Panc1 (cell line): ENCODE data around the gene PNPLA2. TPM values are rescaled to one million over a fixed set of nuclear protein-coding genes. Genes with fewer than 3 reads are reported as not detected.

Experiments
- ATAC-seq: fragments of 200-7000 bp; cut with Tn5 transposase; 2 replicates; pipeline ENCODE4 v1.9.1; 2020; ENCODE audit warnings: mild to moderate bottlenecking, moderate library complexity
- BruUV-seq: library from RNA; stranded (reverse); fragments of 400-500 nt; replicated peaks from 2 replicates; lab custom pipeline; 2021; lab: Mats Ljungman, UMichigan
- CTCF ChIA-PET: fragments of 300-600 bp; sonication (Branson Sonifier 250); formaldehyde crosslinking; loops from one replicate; lab custom pipeline; 2022; ENCODE audit warnings: antibody characterized with exemption; lab: Charles Lee
- POLR2A ChIA-PET: fragments of 300-600 bp; sonication (Branson Sonifier 250); formaldehyde crosslinking; loops from one replicate; lab custom pipeline; 2022; ENCODE audit warnings: antibody characterized with exemption; lab: Charles Lee
- DNase-seq: peaks from one replicate; pipeline ENCODE4 v3.0.0-alpha.2; 2010; ENCODE audit warnings: low read depth, low spot score
- H3K27ac ChIP-seq: 2 replicates; pipeline ENCODE4 v1.5.1; 2011; ENCODE audit warnings: mild to moderate bottlenecking, low read length, inconsistent platforms
- H3K27me3 ChIP-seq: fragments of 200-500 bp; sonication (Bioruptor generic); 2 replicates; pipeline ENCODE4 v1.6.0; 2014; ENCODE audit warnings: low read length, inconsistent platforms; ENCODE audit not compliant: control insufficient read depth, insufficient read depth
- H3K36me3 ChIP-seq: fragments of 200-500 bp; sonication (Bioruptor generic); 2 replicates; pipeline ENCODE4 v1.5.1; 2014; ENCODE audit warnings: inconsistent platforms, mild to moderate bottlenecking, low read length, moderate library complexity; ENCODE audit not compliant: control insufficient read depth, insufficient read depth
- H3K4me1 ChIP-seq: 2 replicates; pipeline ENCODE4 v1.5.1; 2011; ENCODE audit warnings: inconsistent platforms, mild to moderate bottlenecking, low read length, moderate library complexity; ENCODE audit not compliant: control insufficient read depth, insufficient read depth
- H3K4me3 ChIP-seq, 2 experiments: 2 replicates each; pipeline ENCODE4 v1.5.1; 2011 to 2012; ENCODE audit warnings: low read depth in 2 of 2, low read length in 2 of 2, mild to moderate bottlenecking in 2 of 2, inconsistent platforms in 1 of 2, moderate library complexity in 1 of 2
- H3K9me3 ChIP-seq: fragments of 200-500 bp; sonication (Bioruptor generic); 2 replicates; pipeline ENCODE4 v1.5.1; 2014; ENCODE audit warnings: low read depth, mild to moderate bottlenecking, inconsistent platforms, low read length, moderate library complexity; ENCODE audit not compliant: control insufficient read depth, insufficient read depth
- POLR2AphosphoS5 ChIP-seq: IDR thresholded peaks from 2 replicates; pipeline ENCODE4 v1.6.1; 2012; ENCODE audit warnings: mild to moderate bottlenecking, low read depth, low read length, moderate library complexity
- SIN3A ChIP-seq: IDR thresholded peaks from 2 replicates; pipeline ENCODE4 v1.6.1; 2012; ENCODE audit warnings: low read depth, mild to moderate bottlenecking, low read length, moderate library complexity, borderline replicate concordance; ENCODE audit not compliant: insufficient read depth
- TCF7L2 ChIP-seq: IDR thresholded peaks from 2 replicates; pipeline ENCODE4 v1.6.1; 2011; ENCODE audit warnings: mild to moderate bottlenecking, low read depth, low read length, inconsistent platforms
- in situ Hi-C: cut with HindIII; loops from 2 replicates; pipeline ENCODE4 v1.10.0; 2016; ENCODE audit warnings: low sequenced_read_pairs, low pct_unique_long_range_greater_than_20kb
- intact Hi-C: fragments of 100-400 bp; cut with micrococcal nuclease; formaldehyde crosslinking; loops from one replicate; pipeline ENCODE4 v1.10.0; 2022; ENCODE audit not compliant: unreplicated experiment
- total RNA-seq: library from RNA; stranded (reverse); gene quantifications from one replicate; pipeline ENCODE4 v1.2.1, GENCODE V29; 2021; ENCODE audit not compliant: unreplicated experiment
- TF ChIP-seq, protein P1 (sequence below): fragments of 450-650 bp; IDR thresholded peaks from 2 replicates; pipeline ENCODE4 v1.5.1; 2017; ENCODE audit warnings: mild to moderate bottlenecking
- TF ChIP-seq, protein P2 (sequence below), 2 experiments: IDR thresholded peaks; 2 replicates each; pipeline ENCODE4 v1.6.1; 2011 to 2012; ENCODE audit warnings: low read depth in 2 of 2, control low read depth in 1 of 2, low read length in 1 of 2, mild to moderate bottlenecking in 1 of 2, moderate library complexity in 1 of 2; ENCODE audit not compliant: insufficient read depth in 1 of 2

The PNPLA2 gene
- total RNA-seq, 1 experiment from 2014 or later, result 244 TPM

- no TSS peak for BruUV-seq
- in situ Hi-C loops, result no loop called here
- no peak for DNase-seq
- Histone ChIP-seq H3K4me3 (no peak overlapping the region), H3K27ac (no peak overlapping the region), H3K9me3 (no peaks in the 10 kb centered on the region), H3K36me3 (no peaks in the 10 kb centered on the region), H3K4me1 (peaks cover 35% of the 10 kb centered on the region), H3K27me3 (no peaks in the 10 kb centered on the region)
- ChIA-PET CTCF (no interaction called here), POLR2A (no interaction called here)
- intact Hi-C loops, result no loop called here
- ATAC-seq, result 0 out of 2 replicates have a peak, but pooled peaks have one; percentile 6
- TF ChIP-seq POLR2AphosphoS5 (0 out of 2 replicates have a peak, but pooled peaks have one; percentile 6), SIN3A (no peak)
- TF ChIP-seq, protein P1, sequence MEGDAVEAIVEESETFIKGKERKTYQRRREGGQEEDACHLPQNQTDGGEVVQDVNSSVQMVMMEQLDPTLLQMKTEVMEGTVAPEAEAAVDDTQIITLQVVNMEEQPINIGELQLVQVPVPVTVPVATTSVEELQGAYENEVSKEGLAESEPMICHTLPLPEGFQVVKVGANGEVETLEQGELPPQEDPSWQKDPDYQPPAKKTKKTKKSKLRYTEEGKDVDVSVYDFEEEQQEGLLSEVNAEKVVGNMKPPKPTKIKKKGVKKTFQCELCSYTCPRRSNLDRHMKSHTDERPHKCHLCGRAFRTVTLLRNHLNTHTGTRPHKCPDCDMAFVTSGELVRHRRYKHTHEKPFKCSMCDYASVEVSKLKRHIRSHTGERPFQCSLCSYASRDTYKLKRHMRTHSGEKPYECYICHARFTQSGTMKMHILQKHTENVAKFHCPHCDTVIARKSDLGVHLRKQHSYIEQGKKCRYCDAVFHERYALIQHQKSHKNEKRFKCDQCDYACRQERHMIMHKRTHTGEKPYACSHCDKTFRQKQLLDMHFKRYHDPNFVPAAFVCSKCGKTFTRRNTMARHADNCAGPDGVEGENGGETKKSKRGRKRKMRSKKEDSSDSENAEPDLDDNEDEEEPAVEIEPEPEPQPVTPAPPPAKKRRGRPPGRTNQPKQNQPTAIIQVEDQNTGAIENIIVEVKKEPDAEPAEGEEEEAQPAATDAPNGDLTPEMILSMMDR, result no peak
Measured at GRCh38 chr11:869399-870126, 50.8 kb downstream of the PNPLA2 start.

DNA sequence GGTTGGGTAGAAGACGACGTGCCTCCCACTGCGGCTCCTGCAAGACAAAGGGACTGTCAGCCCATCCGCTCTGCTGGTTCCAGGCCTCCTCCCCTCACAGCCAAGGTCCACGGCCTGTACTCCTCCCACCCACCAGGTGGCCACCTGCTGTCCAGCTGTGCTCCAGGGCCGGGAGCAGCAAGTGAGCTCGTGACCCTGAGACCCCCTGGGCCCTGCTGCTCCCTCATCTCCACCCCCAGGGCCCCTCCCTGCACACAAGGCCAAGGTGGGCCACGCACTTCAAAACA lies 51.4 kb downstream of the PNPLA2 start:
- POLR2A ChIA-PET, result no interaction called here
- H3K4me3 ChIP-seq, result no peak overlapping the region
- in situ Hi-C loops, result no loop called here
- H3K27ac ChIP-seq, result no peak overlapping the region
- TF ChIP-seq, protein P2, sequence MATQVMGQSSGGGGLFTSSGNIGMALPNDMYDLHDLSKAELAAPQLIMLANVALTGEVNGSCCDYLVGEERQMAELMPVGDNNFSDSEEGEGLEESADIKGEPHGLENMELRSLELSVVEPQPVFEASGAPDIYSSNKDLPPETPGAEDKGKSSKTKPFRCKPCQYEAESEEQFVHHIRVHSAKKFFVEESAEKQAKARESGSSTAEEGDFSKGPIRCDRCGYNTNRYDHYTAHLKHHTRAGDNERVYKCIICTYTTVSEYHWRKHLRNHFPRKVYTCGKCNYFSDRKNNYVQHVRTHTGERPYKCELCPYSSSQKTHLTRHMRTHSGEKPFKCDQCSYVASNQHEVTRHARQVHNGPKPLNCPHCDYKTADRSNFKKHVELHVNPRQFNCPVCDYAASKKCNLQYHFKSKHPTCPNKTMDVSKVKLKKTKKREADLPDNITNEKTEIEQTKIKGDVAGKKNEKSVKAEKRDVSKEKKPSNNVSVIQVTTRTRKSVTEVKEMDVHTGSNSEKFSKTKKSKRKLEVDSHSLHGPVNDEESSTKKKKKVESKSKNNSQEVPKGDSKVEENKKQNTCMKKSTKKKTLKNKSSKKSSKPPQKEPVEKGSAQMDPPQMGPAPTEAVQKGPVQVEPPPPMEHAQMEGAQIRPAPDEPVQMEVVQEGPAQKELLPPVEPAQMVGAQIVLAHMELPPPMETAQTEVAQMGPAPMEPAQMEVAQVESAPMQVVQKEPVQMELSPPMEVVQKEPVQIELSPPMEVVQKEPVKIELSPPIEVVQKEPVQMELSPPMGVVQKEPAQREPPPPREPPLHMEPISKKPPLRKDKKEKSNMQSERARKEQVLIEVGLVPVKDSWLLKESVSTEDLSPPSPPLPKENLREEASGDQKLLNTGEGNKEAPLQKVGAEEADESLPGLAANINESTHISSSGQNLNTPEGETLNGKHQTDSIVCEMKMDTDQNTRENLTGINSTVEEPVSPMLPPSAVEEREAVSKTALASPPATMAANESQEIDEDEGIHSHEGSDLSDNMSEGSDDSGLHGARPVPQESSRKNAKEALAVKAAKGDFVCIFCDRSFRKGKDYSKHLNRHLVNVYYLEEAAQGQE (IDR thresholded peaks at IDR 0.05; ENCODE audit: insufficient read depth in 1 of 2, low read depth in 2 of 2, low read length in 1 of 2), result peak in 1 of 2 experiments; percentile 17; a peak in 1 of 4 replicates
- TF ChIP-seq TCF7L2, result no peak
- no peaks in the 10 kb centered on the region for H3K9me3 ChIP-seq
- intact Hi-C loops, result no loop called here
- CTCF ChIA-PET, result no interaction called here
- no peaks in the 10 kb centered on the region for H3K27me3 ChIP-seq
- DNase-seq, result no peak
- BruUV-seq, result no TSS peak
- ATAC-seq, result peak; percentile 25
- H3K36me3 ChIP-seq, result no peaks in the 10 kb centered on the region
- H3K4me1 ChIP-seq, result peaks cover 30% of the 10 kb centered on the region

GRCh38 chr11:870418-870817 lies 51.7 kb downstream of the PNPLA2 start:
- POLR2A ChIA-PET, result no interaction called here
- TF ChIP-seq SIN3A (no peak), POLR2AphosphoS5 (no peak), TCF7L2 (no peak)
- TF ChIP-seq, protein P1, result no peak
- TF ChIP-seq, protein P2 (IDR thresholded peaks at IDR 0.05; ENCODE audit: insufficient read depth in 1 of 2, low read depth in 2 of 2, low read length in 1 of 2), result no peak
- CTCF ChIA-PET, result no interaction called here
- intact Hi-C loops (no loop called here), in situ Hi-C loops (no loop called here)
- BruUV-seq, result no TSS peak
- Histone ChIP-seq H3K27me3 (no peaks in the 10 kb centered on the region), H3K27ac (no peak overlapping the region), H3K4me3 (no peak overlapping the region), H3K36me3 (no peaks in the 10 kb centered on the region), H3K9me3 (no peaks in the 10 kb centered on the region), H3K4me1 (peaks cover 27% of the 10 kb centered on the region)
- ATAC-seq, result no peak
- no peak for DNase-seq
